NCI-H2171 (cell line): Measurements from ENCODE around the gene MTMR2.

Experiments
- DNase-seq: peaks from one replicate; lab custom pipeline; 2025; lab: John Stamatoyannopoulos, UW

The MTMR2 gene

GRCh38 chr11:95923728-95924413, at the start of gene MTMR2:
Gene MTMR2, minus strand, starts transcription at chr11:95924107. Its CDS starts 153 bp downstream, at chr11:95923954.
- peak; percentile 54 for DNase-seq

GRCh38 chr11:95972060-95972459, 48.2 kb upstream of the MTMR2 start:
- DNase-seq: no peak

GRCh38 chr11:95968585-95968984, 44.7 kb upstream of the MTMR2 start:
- DNase-seq: no peak

- no peak for DNase-seq
Observed at GRCh38 chr11:95964281-95964680, 40.4 kb upstream of the MTMR2 start.

- DNase-seq: no peak
Observed at GRCh38 chr11:95961758-95962157, 37.9 kb upstream of the MTMR2 start.

GRCh38 chr11:95950905-95951304, 27.0 kb upstream of the MTMR2 start:
- DNase-seq: no peak

- no peak for DNase-seq
Observed at GRCh38 chr11:95948637-95949036, 24.7 kb upstream of the MTMR2 start.

- DNase-seq: no peak
Observed at GRCh38 chr11:95944623-95945022, 20.7 kb upstream of the MTMR2 start.

GRCh38 chr11:95943546-95943945, 19.6 kb upstream of the MTMR2 start:
- DNase-seq: no peak

GRCh38 chr11:95939091-95939490, 15.2 kb upstream of the MTMR2 start:
- no peak for DNase-seq

GRCh38 chr11:95937358-95937757, 13.5 kb upstream of the MTMR2 start:
- DNase-seq: no peak

- DNase-seq: no peak
Observed at GRCh38 chr11:95933594-95933993, 9.7 kb upstream of the MTMR2 start.

GRCh38 chr11:95931916-95932315, 8.0 kb upstream of the MTMR2 start:
- DNase-seq: no peak

- no peak for DNase-seq
Observed at GRCh38 chr11:95930948-95931347, 7.0 kb upstream of the MTMR2 start.

- no peak for DNase-seq
Observed at GRCh38 chr11:95926726-95927125, 2.8 kb upstream of the MTMR2 start.

- DNase-seq: no peak
Observed at GRCh38 chr11:95925011-95925410, 1.1 kb upstream of the MTMR2 start.

- DNase-seq: no peak
Observed at GRCh38 chr11:95924414-95924760, 480 bp upstream of the MTMR2 start.

- no peak for DNase-seq
Observed at GRCh38 chr11:95923439-95923727, 524 bp downstream of the MTMR2 start.

- DNase-seq: no peak
Observed at GRCh38 chr11:95922536-95923438, 1.1 kb downstream of the MTMR2 start.

GRCh38 chr11:95922099-95922498, 1.8 kb downstream of the MTMR2 start:
- DNase-seq: no peak

GRCh38 chr11:95920460-95921105, 3.3 kb downstream of the MTMR2 start:
- DNase-seq: no peak

- DNase-seq: no peak
Observed at GRCh38 chr11:95919514-95919913, 4.4 kb downstream of the MTMR2 start.

GRCh38 chr11:95918720-95919119, 5.2 kb downstream of the MTMR2 start:
- no peak for DNase-seq
